HG03139 (cell line): ENCODE results near the gene CRYBG3.

ENCODE experiments used
- ATAC-seq: cut with Tn5 transposase; IDR thresholded peaks from one replicate; pipeline ENCODE4 v1.9.1; 2021; ENCODE audit not compliant: unreplicated experiment

CRYBG3 gene

DNA sequence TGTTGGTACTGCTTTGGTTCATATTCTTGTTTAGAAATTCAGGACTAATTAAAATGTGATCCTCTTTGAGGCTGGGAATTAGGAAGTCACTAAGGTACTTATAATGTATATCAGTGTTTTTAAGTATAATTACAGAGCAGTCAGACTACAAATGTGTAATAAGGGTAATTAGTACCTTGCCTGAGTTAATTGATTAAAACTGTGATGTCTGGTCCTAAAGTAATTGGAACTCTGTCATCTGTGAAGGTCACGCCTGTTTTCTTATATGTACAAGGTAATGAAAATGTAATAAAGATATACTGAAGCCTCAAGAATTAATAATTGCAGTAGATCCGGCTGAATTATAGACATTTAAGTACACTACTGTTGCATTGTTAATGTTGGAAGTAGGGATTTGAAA, 117.6 kb downstream of the CRYBG3 start:
- no peak for ATAC-seq

DNA sequence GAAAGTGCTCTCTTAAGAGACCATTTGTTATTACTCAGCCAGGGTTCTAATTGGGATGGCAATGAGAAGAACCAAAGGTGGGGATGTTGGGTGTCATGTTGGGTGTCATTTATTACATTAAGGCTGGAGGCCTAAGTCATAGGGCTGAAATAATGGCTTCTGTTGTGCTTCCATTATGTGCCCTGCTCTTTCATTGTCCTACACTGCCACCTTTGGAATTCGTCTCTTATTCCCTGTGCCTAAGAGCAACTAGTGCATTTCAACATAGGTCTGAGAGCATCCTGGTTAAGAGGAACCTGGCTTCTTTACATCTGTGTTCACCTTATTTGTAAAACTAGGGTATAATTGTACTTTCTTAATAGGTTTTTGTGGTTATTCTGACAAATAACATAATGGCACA, 118.2 kb downstream of the CRYBG3 start:
- no peak for ATAC-seq

DNA sequence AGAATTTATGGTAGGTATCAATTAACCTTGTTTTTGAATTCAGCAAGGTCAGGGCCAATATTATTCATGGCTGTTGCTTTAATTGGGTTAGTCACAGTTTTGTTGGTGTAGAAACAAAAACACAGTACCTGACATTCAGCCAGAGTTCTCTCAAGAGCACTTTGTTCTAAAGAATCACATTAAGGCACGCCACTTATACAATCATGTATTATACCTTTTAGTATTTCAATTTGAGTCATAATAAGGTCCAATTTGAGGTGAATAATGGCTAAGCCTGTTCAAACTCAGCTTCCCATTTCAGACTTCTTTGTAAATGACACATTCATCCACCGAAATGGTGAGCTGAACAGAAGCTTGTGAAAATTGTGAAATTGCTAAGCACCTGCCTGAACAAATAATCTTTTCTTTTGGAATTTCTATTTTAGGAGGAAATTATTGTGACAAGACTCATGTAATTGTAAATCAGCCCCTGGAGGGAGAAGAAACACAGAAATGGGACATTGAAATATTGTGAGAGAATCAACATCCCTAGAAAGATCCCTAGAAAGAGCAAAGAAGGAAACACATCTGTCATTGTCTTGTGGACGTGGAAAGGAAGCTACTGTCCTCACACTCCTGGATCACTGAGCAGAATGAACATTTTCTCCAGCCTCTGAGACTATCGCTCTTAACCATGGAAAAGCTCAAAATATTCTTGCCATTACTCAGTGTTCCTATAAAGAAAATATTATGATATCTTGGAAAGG, 121.2 kb downstream of the CRYBG3 start:
- ATAC-seq, result no peak

DNA sequence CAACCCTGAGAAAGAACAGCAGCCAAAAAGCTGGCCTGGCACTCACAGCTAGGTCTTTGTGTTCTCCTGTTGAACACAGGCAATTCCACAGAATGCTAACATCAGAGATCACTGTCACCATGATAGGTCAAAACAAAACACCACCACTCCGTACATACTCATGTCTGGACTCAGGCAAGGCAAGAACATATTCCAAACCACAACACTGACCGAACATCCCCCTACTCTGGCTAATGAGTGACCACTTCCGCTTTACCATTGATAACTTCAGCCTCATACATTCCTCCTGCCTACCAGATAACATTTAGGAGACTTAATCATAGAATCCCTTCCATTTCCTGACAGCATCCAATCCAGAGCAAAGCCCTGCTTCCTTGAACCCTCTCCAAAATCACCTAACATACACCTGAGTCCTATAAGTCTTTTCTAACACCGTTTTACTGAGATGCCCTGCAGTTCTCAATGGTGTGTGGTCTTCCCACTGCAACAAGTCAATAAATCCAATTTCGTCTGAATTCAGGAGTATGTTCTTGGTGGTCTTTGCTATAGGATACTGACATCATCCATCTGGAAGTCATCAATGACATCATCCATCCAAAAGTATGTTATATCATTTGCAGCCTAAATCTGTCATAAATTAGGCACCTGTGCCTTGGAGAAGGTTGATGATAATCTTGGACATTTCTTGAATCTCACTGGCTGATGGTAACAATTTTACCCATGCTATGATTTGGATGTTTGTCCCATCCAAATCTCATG, 126.7 kb downstream of the CRYBG3 start:
- ATAC-seq, result no peak

DNA sequence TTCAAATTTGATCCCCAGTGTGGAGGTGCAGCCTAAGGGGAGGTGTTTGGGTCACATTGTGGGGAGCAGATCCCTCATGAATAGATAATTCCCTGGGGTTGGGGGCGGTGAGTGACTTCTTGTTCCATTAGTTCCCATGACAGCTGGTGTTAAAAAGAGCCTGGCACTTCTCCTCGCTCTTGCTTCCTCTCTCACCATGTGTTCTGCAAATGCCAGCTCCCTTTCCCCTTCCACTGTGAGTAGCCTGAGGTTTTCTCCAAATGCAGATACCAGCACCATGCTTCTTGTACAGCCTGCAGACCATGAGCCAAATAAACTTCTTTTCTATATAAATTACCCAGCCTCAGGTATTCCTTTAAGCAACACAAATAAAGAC, 127.3 kb downstream of the CRYBG3 start:
- no peak for ATAC-seq

DNA sequence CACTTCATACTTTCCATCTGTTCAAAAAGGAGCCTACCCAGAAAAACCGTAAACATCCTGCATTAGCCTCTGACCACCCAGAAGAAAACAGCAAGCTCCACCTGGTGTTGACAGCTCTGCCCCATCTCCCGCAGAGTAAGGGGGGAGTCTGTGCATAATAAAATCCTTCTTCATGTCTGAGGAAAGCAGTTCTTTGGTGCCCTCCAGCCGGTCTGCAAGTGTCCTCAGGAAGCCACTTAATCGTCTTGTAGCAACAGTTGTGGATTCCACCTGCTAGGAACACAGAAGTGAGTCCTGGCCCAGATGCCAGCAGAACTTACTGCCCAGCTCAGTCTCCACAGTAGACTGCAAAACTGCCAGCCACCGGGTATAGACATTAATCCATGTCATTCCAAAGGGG, 127.9 kb downstream of the CRYBG3 start:
- no peak for ATAC-seq

DNA sequence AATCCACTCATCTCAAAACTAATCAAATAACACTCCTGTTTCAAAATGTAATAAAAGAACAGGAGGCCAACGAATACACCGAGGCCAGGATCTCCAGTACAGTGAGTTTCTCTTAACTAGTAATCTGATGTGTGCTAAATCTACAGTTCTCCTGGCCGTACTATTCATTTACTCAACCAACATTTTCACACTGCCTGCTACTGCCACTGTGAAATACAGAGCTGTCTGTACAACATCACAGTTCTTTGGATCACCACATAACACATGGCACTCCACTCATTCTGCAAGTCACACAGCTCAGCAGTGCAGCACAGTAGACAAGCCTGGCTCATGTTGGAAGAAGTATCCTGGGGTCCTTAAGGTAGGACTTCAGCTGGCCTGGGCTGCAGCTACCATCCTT, 128.5 kb downstream of the CRYBG3 start:
- no peak for ATAC-seq

DNA sequence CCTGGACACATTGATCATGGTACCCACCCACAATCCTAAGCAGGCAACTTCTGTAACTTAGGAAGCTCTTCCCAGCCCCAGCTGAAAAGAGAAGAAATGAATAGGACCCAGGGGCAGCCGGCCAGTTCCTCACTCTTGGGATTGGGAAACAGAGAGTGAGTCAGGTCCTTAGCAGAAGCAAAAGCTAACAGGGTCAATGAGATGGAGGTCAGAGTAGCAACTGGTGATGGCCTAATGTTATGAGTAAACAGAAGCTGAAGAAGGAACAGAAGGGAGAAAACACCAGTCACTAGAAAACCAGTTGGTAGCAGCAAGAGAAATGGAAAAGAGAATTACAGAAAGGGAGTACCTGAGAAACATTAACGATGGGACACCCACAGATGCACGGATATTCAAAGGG, 130.5 kb downstream of the CRYBG3 start:
- no peak for ATAC-seq

DNA sequence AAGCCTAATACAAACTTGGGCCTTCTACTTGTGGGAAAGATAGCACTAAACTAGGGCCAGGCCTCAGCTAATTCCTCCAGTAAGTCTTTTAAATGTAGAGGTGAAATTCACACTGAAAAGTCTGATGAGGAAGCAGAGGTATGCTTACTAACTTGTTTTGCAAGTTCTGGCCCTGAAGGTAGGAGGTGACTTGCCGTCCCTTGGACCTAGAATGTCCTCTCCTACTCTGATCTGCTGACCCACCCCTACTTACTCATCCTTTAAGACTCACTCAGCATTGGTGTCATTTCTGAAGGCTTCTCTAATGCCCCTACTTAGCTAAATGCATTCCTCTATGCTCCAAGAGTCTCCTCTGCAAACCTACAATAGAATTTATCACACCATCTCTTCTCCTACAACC, 131.1 kb downstream of the CRYBG3 start:
- ATAC-seq, result no peak

DNA sequence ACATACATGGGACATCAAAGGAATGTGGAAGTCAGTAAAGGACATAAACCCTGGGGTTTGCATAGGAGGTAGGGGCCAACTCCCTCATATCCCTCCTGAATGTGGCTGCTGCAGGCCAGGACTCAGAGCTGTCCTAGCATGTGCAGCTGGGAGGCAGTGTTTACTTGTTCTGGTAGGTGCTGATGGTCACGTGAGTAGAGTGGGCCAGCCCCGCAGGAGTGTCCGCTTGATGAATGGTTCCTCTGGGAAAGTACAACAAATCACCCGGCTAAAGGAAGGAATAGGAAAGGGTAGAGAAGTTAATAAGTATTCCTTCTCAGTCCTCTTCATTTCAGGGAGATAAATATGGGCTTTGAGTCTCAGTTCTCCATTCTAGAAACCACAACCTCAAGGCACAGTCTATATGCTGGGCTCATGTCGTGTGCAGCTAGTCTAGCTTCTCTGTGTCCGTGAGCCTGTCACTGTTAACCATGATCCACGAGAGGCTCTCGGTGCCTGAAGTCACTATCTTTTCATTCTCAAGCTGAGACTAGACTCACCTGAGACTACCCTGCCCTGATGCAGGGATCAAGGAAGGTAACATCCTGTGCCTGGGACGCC, 132.5 kb downstream of the CRYBG3 start:
- peak; percentile 63 for ATAC-seq

DNA sequence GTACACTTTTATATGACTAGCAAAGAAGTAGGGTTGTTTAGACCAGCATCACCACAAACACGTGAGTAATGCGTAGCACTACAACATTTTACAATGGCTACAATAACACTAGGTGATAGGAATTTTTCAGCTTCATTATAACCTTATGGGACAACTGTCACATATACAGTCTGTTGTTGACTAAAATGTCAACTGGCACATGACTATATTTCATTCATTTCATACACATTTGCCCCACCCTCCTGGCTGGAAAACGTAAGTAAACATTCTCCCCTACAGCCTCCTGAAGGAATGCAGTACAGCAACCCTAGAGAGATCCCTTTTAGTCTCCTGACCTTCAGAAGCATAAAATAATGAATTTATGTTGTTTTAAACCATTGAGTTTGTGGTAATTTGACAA, 134.2 kb downstream of the CRYBG3 start:
- ATAC-seq, result no peak

DNA sequence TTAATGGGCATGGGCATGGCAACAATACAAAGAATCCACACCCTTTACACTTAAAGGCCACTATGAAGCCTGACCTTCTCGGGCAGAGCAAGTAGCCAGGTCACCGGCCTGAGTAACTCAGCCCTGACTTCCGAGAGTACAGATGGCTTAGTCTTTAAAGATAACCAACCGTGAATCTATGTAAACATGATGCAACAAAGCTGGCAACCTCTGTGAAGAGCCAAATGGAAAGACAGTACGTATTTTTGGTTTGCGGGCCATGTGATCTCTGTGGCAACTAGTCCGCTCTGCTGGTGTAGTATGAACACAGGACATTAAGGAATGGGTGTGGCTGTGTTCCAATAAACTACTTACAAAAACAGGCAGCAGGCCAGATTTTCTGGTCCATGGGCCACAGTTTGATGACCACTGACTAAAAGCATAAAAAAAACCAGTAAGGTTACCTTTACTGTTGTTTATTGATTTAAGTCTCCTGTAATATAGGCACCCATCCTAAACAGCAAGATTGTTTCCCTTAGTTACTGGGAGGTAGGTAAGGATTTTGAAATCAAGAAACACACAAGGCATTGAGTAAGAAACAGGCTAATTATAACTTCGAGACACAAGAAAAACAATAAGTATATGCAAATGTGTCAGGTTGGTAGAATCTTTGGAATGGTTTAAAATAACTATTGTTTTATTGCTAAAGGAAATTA, 136.0 kb downstream of the CRYBG3 start:
- no peak for ATAC-seq

DNA sequence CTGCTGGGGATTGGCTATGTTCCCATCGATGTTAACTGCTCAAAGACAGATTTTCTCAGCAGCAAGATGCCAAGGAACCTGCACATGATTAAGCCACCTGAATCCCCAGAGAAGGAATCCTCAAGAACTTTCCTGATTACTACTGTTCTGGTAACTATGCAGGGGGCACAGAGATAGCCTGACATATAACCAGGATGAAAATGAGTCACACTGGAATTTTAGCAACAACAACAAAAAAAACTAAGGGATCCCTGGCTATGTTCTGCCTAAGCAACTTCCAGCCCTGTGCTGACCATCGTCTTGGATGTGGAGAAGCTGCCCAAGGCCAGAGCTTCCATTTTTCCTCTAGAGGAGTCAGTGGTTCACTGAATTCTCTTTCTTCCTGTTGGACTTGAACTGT, 136.6 kb downstream of the CRYBG3 start:
- ATAC-seq, result no peak

DNA sequence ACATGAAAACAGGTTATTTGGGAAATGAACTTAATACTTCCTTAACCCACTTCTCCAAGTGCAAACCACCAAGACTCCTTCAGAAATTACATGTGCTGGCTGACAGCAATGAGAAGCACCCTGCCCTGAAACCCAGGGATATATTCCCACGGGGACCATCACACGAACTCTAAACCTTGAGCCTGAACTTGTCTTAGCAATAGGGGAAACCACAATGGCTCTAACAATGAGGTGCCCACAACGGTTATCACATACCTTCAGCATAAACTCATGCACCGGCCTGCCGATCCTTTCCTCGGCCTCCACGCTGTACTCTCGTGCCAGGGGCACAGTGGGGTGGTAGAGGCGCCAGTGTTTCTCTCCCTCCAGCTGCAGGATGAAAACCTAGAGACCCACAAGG, 137.0 kb downstream of the CRYBG3 start:
- ATAC-seq, result no peak

DNA sequence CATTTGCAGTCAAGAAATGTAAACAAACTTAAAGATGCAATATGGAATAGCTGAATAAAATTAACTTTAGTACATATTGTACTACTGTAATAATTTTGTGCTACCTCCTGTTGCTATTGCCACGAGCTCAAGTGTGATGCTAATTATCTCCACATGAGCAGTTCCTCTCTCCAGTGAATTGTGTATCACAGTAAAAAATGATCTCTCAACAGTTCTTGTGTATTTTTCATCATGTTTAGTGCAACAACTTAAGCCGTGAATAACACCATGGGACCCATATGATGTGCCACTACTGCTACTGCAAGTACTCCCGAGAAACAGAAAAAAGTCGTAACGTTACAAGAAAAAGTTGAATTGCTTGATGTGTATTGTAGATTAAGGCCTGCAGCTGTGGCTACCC, 138.1 kb downstream of the CRYBG3 start:
- ATAC-seq, result no peak

DNA sequence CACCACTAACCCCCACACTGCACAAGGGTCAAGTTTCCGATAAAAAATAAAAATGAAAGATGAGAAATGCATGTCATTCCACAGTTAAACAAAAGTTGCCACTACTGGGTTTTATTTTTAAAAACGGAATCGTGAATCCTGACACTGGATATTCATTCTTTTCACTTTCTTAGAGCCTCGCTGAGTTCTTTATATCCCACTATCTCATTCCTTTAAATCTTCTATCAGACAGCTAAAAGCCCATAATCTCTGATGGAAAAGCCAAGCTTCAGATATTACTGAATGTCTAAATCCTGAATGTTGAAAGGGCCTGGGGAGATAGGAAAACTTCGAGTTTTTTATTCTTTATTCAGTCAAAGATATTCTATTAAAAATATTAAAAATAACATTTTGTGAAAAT, 138.7 kb downstream of the CRYBG3 start:
- no peak for ATAC-seq

DNA sequence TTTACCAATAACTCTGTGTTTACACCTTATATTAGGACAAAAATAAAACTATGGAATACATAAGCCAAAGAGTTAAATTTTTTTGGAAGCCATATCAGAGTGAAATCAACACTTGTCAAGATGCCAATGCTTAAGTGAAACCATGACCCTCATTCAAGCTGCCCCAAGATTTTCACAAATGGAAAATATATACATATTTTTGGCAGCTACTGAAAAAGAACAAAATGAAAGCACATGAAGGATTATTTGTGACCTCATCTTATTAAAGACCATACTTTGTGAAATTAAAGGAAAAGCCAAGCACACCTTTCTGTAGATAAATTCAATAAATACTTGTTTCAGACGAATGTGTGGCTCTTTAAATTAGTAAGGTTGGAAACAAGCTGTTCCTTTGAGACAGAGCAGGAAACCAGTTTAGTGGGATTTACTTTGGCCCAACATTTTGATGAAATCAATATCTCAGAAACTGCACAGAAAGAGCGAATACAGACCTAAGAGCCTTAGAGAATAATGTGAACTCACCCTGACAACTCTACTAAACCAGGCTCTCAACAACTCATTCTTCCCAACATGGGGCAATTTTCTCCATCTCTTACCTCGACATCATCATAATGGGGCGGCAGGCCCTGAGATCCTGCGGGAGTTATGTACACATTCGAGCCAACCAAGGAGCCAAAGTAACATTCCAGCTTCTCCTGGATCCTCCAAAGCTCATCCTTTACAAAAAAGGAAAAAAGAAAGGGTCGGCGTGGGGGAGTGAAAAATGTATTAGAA, 139.4 kb downstream of the CRYBG3 start:
- no peak for ATAC-seq

DNA sequence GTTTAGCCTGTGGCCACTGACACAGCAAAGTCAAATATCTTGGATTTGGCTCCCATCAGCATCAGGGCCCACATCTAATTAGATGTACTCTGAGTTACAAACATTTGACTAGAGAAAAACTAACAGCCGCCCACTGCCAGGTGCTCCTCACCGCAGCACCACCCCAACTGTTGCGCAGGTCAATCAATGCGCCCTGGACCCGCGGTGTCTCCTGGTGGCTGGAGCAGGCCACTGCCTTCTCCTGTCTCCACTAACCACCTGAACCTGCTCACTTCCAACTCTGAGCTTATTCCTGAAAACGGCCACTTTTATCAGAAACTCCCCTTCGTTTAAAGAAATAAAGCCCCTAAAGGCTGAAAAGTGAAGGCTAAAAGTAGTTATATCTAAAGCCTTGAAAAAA, 146.2 kb downstream of the CRYBG3 start:
- ATAC-seq, result no peak

DNA sequence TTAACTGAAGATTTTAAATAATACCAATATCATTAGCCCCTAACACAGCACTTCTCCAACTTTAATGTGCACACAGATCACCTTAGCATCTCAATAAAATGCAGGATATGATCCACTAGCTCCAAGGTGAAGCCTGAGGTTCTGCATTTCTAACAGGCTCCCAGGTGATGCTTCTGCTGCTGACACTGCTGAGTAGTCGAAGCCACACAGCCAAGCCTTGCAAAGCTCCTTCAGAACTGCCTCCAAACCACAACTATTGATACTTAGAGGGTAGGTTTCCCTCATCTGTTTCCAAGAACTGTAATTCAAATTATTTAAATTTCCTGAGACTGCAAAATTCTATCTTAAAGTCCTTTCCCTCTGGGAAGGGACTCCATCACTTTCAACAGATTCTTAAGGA, 146.6 kb downstream of the CRYBG3 start:
- ATAC-seq, result no peak

DNA sequence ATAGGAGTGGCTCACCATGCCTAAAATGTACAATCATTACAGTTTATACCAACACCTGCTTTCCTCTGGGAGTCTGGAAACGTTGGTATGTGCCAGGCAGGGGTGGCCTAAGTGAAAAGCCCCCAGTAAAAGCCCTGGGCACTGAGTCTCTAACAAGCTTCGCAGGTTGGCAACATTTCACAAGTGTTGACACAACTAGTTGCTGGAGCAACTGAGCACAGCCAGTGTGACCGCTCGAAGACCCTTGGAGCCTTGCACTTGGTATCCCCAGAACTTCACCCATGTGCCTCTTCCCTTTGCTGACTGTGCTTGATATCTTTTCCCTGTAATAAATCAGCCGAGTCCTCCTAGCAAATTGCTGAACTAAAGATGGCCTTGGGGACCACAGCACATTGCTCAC, 147.7 kb downstream of the CRYBG3 start:
- ATAC-seq, result no peak

DNA sequence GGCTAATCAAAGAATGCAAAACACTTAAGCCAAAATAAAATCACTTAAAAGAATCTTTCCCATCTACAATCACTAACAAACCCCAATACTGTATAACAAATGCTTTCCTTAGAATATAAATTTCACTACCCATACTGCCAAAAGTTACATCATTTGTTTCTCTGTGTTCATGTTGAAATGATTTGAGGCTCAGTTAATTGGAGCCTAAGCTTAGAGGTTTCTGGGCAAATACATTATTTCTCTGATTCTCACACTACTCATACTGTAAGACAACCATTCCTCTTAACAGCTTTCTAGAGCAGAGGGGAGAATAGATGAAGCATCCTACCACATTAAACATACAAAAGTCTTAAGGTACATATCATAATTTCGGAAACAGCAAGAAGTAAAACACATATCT, 148.3 kb downstream of the CRYBG3 start:
- ATAC-seq, result no peak
